Mesangial cell (primary cell): Measurements from ENCODE around the gene LILRB3. TPM values are rescaled to one million over a fixed set of nuclear protein-coding genes. Genes with fewer than 3 reads are reported as not detected.

Experiments used
- total RNA-seq: library from RNA; depleted of rRNA; stranded (reverse); fragments of >200 nt; gene quantifications from 2 replicates; pipeline ENCODE4 v1.2.3, GENCODE V29; 2015

Gene LILRB3
- 1.1 TPM in 1 of 2 replicates, not detected in the other for total RNA-seq

DNA sequence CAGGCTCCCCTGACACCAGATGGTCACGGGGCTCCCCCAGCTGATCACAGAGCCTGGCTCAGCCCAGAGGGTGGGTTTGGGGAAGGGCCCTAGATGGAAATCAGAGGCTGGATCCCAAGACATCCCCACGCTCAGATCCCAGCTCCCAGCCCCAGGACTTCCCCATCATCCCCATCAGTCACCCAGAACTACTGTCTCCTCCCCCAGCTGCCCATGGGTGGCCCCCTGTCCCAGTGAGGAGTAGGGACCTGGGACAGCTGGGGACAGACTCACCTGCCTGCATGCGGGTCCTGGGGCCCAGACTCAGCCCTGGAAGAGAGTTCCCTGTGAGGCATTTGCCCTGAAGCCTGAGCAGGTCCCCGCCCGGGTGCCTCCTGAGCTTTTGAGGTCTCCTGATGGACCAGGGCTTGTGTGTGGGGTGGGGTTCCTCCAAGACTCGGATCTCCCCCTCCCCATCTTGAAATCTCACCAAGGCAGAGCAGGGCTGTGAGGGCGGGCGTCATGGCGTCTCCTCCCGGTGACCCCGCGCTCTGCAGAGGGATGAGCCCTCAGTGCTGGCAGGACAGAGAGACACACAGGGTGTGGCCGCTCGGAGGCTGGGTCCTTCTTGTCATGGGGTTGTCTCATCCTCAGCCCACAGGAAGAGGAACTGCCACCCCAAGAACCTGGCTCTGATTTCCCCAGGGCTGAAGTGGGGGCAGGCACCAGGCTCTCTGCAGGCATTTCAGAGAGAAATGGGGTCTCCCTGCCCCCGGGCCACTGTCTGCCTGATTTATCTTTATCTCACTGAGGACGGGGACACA, at the start of gene LILRB3:
Gene LILRB3, minus strand, starts transcription at position 534 of the 803 bp plus-strand sequence. Its CDS starts 31 bp downstream, at position 503.

DNA sequence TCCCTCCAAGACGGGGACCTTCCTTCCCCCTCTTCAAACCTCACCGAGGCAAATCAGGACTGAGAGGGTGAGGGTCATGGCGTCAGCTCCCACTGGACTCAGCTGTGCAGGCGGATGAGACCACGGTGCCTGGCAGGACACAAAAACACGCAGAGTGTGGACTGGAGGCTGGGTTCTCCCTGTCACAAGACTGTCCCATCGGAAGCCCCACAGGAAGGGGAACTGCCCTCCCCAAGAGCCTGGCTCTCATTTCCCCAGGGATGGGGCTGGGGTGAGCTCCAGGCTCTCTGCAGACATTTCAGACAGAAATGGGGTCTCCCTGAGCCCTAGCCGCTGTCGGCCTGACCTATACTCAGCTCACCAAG, 34.3 kb upstream of the LILRB3 start, which contains the start of gene LILRB5:
Gene LILRB5, minus strand, starts transcription at position 158 of the 365 bp plus-strand sequence. Its CDS starts 80 bp downstream, at position 78.

DNA sequence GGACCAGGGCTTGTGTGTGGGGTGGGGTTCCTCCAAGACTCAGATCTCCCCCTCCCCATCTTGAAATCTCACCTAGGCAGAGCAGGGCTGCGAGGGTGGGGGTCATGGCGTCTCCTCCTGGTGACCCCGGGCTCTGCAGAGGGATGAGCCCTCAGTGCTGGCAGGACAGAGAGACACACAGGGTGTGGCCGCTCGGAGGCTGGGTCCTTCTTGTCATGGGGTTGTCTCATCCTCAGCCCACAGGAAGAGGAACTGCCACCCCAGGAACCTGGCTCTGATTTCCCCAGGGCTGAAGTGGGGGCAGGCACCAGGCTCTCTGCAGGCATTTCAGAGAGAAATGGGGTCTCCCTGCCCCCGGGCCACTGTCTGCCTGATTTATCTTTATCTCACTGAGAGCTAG, 19.8 kb upstream of the LILRB3 start, which contains the start of gene LILRA6:
Gene LILRA6, minus strand, starts transcription at position 145 of the 400 bp plus-strand sequence.

GRCh38 chr19:54191011-54191810, 31.6 kb downstream of the LILRB3 start, which contains the start of gene TSEN34:
TSS of gene TSEN34 (plus strand) at chr19:54191308. CDS start at chr19:54191365, 57 bp downstream.

GRCh38 chr19:54189145-54189734, 33.6 kb downstream of the LILRB3 start, which contains the start of gene MBOAT7:
TSS of gene MBOAT7 (minus strand) at chr19:54189580. CDS start at chr19:54188508, 1,072 bp downstream.

GRCh38 chr19:54172471-54173358, 50.1 kb downstream of the LILRB3 start, which contains the start of gene TMC4:
TSS of gene TMC4 (minus strand) at chr19:54173160. CDS start at chr19:54173117, 43 bp downstream.

Other genes starting within 250 kb of the LILRB3 start
- gene CACNG6, start 231.4 kb downstream of the LILRB3 start, total RNA-seq = 0.89 TPM in 1 of 2 replicates, not detected in the other
- not detected in 2 replicates for gene VSTM1, start 159.1 kb downstream of the LILRB3 start, total RNA-seq
- not detected in 2 replicates for gene TARM1, start 141.6 kb downstream of the LILRB3 start, total RNA-seq
- gene OSCAR, start 122.2 kb downstream of the LILRB3 start, total RNA-seq = 1.5 TPM in 1 of 2 replicates, not detected in the other
- 38.1 and 79.7 TPM in 2 replicates for gene NDUFA3, start 120.2 kb downstream of the LILRB3 start, total RNA-seq
- gene TFPT, start 107.3 kb downstream of the LILRB3 start, total RNA-seq = 15.0 and 16.8 TPM in 2 replicates
- 75.3 and 100 TPM in 2 replicates for gene PRPF31, start 107.3 kb downstream of the LILRB3 start, total RNA-seq
- gene CNOT3, start 85.2 kb downstream of the LILRB3 start, total RNA-seq = 17.9 and 20.4 TPM in 2 replicates
- 3.5 and 5.2 TPM in 2 replicates for gene LENG1, start 63.3 kb downstream of the LILRB3 start, total RNA-seq
- 4.1 TPM in 1 of 2 replicates, not detected in the other for gene TMC4, start 49.8 kb downstream of the LILRB3 start, total RNA-seq
- 140 and 150 TPM in 2 replicates for gene MBOAT7, start 33.4 kb downstream of the LILRB3 start, total RNA-seq
- 106 and 125 TPM in 2 replicates for gene TSEN34, start 31.7 kb downstream of the LILRB3 start, total RNA-seq
- gene RPS9, start 22.1 kb downstream of the LILRB3 start, total RNA-seq = 1,803 and 1,860 TPM in 2 replicates
- not detected in 2 replicates for gene LILRA6, start 19.8 kb upstream of the LILRB3 start, total RNA-seq
- gene LILRB5, start 34.3 kb upstream of the LILRB3 start, total RNA-seq = not detected in 2 replicates
- gene LILRB2, start 58.1 kb upstream of the LILRB3 start, total RNA-seq = not detected in 2 replicates
- gene LILRA5, start 90.2 kb upstream of the LILRB3 start, total RNA-seq = not detected in 2 replicates
- gene LILRA4, start 116.2 kb upstream of the LILRB3 start, total RNA-seq = not detected in 2 replicates
- not detected in 2 replicates for gene LAIR1, start 141.9 kb upstream of the LILRB3 start, total RNA-seq
- gene TTYH1, start 192.5 kb upstream of the LILRB3 start, total RNA-seq = not detected in 2 replicates
- gene LENG8, start 226.2 kb upstream of the LILRB3 start, total RNA-seq = 37.6 and 56.8 TPM in 2 replicates
- gene LENG9, start 240.8 kb upstream of the LILRB3 start, total RNA-seq = 1.8 and 8.7 TPM in 2 replicates